Keratinocyte (primary cell): ENCODE results near the gene GGT7. TPM values are rescaled to one million over a fixed set of nuclear protein-coding genes. Genes with fewer than 3 reads are reported as not detected.

Experiments
- DNase-seq: peaks from one replicate; pipeline ENCODE4 v3.0.0-alpha.2; 2011; ENCODE audit warnings: low read depth, missing footprints, low spot score
- FAIRE-seq: peaks from 2 replicates; lab custom pipeline; 2011; peaks lifted over from hg19 to GRCh38; lab: Jason Lieb, UNC
- H2AFZ ChIP-seq: 2 replicates; pipeline ENCODE4 v1.6.0; 2012; ENCODE audit warnings: low read length, control low read depth, inconsistent platforms; ENCODE audit not compliant: control insufficient read depth
- H3K27ac ChIP-seq: 2 replicates; pipeline ENCODE4 v1.5.1; 2011; ENCODE audit warnings: low read length; ENCODE audit not compliant: control insufficient read depth, insufficient read depth
- H3K27me3 ChIP-seq: 3 replicates; pipeline ENCODE4 v1.6.0; 2011; ENCODE audit warnings: low read length; ENCODE audit not compliant: control insufficient read depth, insufficient read depth; ENCODE audit errors: extremely low read depth
- H3K36me3 ChIP-seq, 2 experiments: 2 replicates in 1 of 2; 3 replicates in 1 of 2; pipeline ENCODE4 v1.5.1; 2011; ENCODE audit warnings: low read length in 2 of 2, mild to moderate bottlenecking in 1 of 2; ENCODE audit not compliant: control insufficient read depth in 2 of 2, insufficient read depth in 2 of 2; ENCODE audit errors: extremely low read depth in 1 of 2
- H3K4me1 ChIP-seq: 3 replicates; pipeline ENCODE4 v1.5.1; 2011; ENCODE audit warnings: low read length; ENCODE audit not compliant: control insufficient read depth, insufficient read depth; ENCODE audit errors: extremely low read depth
- H3K4me2 ChIP-seq: 3 replicates; pipeline ENCODE4 v1.6.0; 2011; ENCODE audit warnings: low read depth, low read length; ENCODE audit not compliant: control insufficient read depth, insufficient read depth; ENCODE audit errors: extremely low read depth
- H3K4me3 ChIP-seq, 3 experiments: fragments of 200-600 bp in 1 of 3; sonication (generic) in 1 of 3; 2 replicates in 2 of 3; 3 replicates in 1 of 3; pipeline ENCODE4 v1.5.1; 2011 to 2016; ENCODE audit warnings: low read length in 3 of 3, mild to moderate bottlenecking in 3 of 3, control low read depth in 2 of 3, inconsistent platforms in 1 of 3, low read depth in 1 of 3, mixed read lengths in 1 of 3, mixed run types in 1 of 3, moderate library complexity in 1 of 3; ENCODE audit not compliant: control insufficient read depth in 2 of 3, insufficient read depth in 2 of 3; ENCODE audit errors: extremely low read depth in 1 of 3
- H3K79me2 ChIP-seq: 2 replicates; pipeline ENCODE4 v1.6.0; 2012; ENCODE audit warnings: low read length; ENCODE audit not compliant: control insufficient read depth, insufficient read depth
- H3K9ac ChIP-seq: 3 replicates; pipeline ENCODE4 v1.6.0; 2011; ENCODE audit warnings: low read length; ENCODE audit not compliant: control insufficient read depth, insufficient read depth; ENCODE audit errors: extremely low read depth
- H3K9me1 ChIP-seq: 3 replicates; pipeline ENCODE4 v1.6.0; 2011; ENCODE audit warnings: low read length; ENCODE audit not compliant: control insufficient read depth, insufficient read depth; ENCODE audit errors: extremely low read depth
- H3K9me3 ChIP-seq: 2 replicates; pipeline ENCODE4 v1.5.1; 2012; ENCODE audit warnings: low read depth, low read length; ENCODE audit not compliant: control insufficient read depth
- H4K20me1 ChIP-seq: 3 replicates; pipeline ENCODE4 v1.6.0; 2011; ENCODE audit warnings: low read length; ENCODE audit not compliant: control insufficient read depth, insufficient read depth; ENCODE audit errors: extremely low read depth
- CTCF ChIP-seq, 3 experiments: IDR thresholded peaks in 1 of 3; conservative IDR thresholded peaks in 1 of 3; optimal IDR thresholded peaks in 1 of 3; 2 replicates in 2 of 3; 3 replicates in 1 of 3; pipeline versions ENCODE3 to v1.5.1; 2011; ENCODE audit warnings: low read length in 3 of 3, mild to moderate bottlenecking in 3 of 3, moderate library complexity in 2 of 3, control low read depth in 1 of 3, inconsistent platforms in 1 of 3; ENCODE audit not compliant: insufficient read depth in 2 of 3; ENCODE audit errors: extremely low read depth in 1 of 3
- EZH2 ChIP-seq: IDR thresholded peaks from one replicate; pipeline ENCODE4 v1.6.1; 2012; ENCODE audit warnings: inconsistent platforms, mild to moderate bottlenecking, low read length, moderate library complexity
- dilution Hi-C: fragments of 300-500 bp; cut with MboI; formaldehyde crosslinking; loops from one replicate; pipeline ENCODE4 v1.7.0; 2020; ENCODE audit warnings: low sequenced_read_pairs; ENCODE audit not compliant: extremely low pct_ligation_motif_present
- polyA plus RNA-seq, 5 experiments: library from polyadenylated mRNA; depleted of rRNA in 3 of 5; stranded (reverse) in 3 of 5; stranded (forward) in 1 of 5; unstranded in 1 of 5; fragments of >200 nt; gene quantifications; 1 replicate in 1 of 5; 2 replicates in 3 of 5; 3 replicates in 1 of 5; pipeline versions ENCODE4 v1.2.1 to v1.2.3, GENCODE V29; 2011 to 2012; ENCODE audit warnings: missing spikeins in 2 of 5, low read depth in 1 of 5, low replicate concordance in 1 of 5

GGT7 gene
- polyA plus RNA-seq, 1 donor (not counting 4 experiments of a cell fraction or from before 2014, with no cell fraction given) = 5.0 TPM

- Histone ChIP-seq H3K4me1 (peaks cover 27% of the 10 kb centered on the region), H3K4me2 (peak overlapping the region; percentile 86), H3K9me1 (peaks cover 5% of the 10 kb centered on the region), H3K79me2 (peaks cover 29% of the 10 kb centered on the region), H3K4me3 (peak overlapping the region; percentile 34 to 86 (median 60)), H3K27ac (peak overlapping the region; percentile 71), H3K9ac (peak overlapping the region; percentile 32), H3K9me3 (no peaks in the 10 kb centered on the region), H3K27me3 (no peaks in the 10 kb centered on the region), H4K20me1 (no peaks in the 10 kb centered on the region), H2AFZ (peak overlapping the region; percentile 88), H3K36me3 (peaks cover 0 to 3% of the 10 kb centered on the region in 2 experiments)
- dilution Hi-C loops = no loop called here
- DNase-seq = peak; percentile 99
- TF ChIP-seq EZH2 (no peak), CTCF (optimal IDR thresholded peaks at IDR 0.05 in 1 of 3, IDR thresholded peaks at IDR 0.05 in 1 of 3, conservative IDR thresholded peaks at IDR 0.05 in 1 of 3; ENCODE audit: extremely low read depth in 1 of 3, insufficient read depth in 2 of 3, low read length in 3 of 3) (peak; percentile 28 to 50 (median 35))
- FAIRE-seq = peak; percentile 71
Observed at GRCh38 chr20:34875642-34876405, 3.2 kb upstream of the GGT7 start.

- Histone ChIP-seq H3K79me2 (peaks cover 20% of the 10 kb centered on the region), H3K9ac (no peak overlapping the region), H3K4me2 (no peak overlapping the region), H3K27ac (no peak overlapping the region), H3K9me3 (no peaks in the 10 kb centered on the region), H3K36me3 (peaks cover 0 to 1% of the 10 kb centered on the region in 2 experiments), H3K4me3 (no peak overlapping the region), H3K27me3 (no peaks in the 10 kb centered on the region), H3K4me1 (peaks cover 27% of the 10 kb centered on the region), H3K9me1 (peaks cover 5% of the 10 kb centered on the region), H4K20me1 (no peaks in the 10 kb centered on the region), H2AFZ (no peak overlapping the region)
- FAIRE-seq = peak; percentile 71
- dilution Hi-C loops = no loop called here
- TF ChIP-seq CTCF (optimal IDR thresholded peaks at IDR 0.05 in 1 of 3, IDR thresholded peaks at IDR 0.05 in 1 of 3, conservative IDR thresholded peaks at IDR 0.05 in 1 of 3; ENCODE audit: extremely low read depth in 1 of 3, insufficient read depth in 2 of 3, low read length in 3 of 3) (peak; percentile 86 to 99 (median 87)), EZH2 (no peak)
- DNase-seq = peak; percentile 62
Observed at GRCh38 chr20:34874094-34874654, 1.5 kb upstream of the GGT7 start.
